ENCODE results near the gene AKT1S1. TPM values are rescaled to one million over a fixed set of nuclear protein-coding genes. Genes with fewer than 3 reads are reported as not detected.

AKT1S1 gene
- total RNA-seq, 4 donors from 2014 or later, result 16.2 to 31.0 (median 20.4) TPM

- TF ChIP-seq CTCF (IDR thresholded peaks at IDR 0.05), result no peak
- no peak for TF ChIP-seq POLR2A (IDR thresholded peaks at IDR 0.05)
- 78 to 87% methylated on average over 8 to 11 of the region's 17 CpGs for WGBS, 2 donors
- DNase-seq, result no peak
- no peak overlapping the region for H3K4me3 ChIP-seq
- H3K36me3 ChIP-seq, result no peaks in the 10 kb centered on the region
- peaks cover 10 to 36% (median 16%) of the 10 kb centered on the region in 3 donors for H3K4me1 ChIP-seq
- H3K27ac ChIP-seq, result no peak overlapping the region
- H3K27me3 ChIP-seq, result peaks cover 0 to 21% (median 0%) of the 10 kb centered on the region in 4 donors
- intact Hi-C loops (cut with DNase I), result no loop called here
- H3K9me3 ChIP-seq, result no peaks in the 10 kb centered on the region
These were observed 17.9 kb upstream of the AKT1S1 start for GRCh38 chr19:49894879-49895565.

DNA sequence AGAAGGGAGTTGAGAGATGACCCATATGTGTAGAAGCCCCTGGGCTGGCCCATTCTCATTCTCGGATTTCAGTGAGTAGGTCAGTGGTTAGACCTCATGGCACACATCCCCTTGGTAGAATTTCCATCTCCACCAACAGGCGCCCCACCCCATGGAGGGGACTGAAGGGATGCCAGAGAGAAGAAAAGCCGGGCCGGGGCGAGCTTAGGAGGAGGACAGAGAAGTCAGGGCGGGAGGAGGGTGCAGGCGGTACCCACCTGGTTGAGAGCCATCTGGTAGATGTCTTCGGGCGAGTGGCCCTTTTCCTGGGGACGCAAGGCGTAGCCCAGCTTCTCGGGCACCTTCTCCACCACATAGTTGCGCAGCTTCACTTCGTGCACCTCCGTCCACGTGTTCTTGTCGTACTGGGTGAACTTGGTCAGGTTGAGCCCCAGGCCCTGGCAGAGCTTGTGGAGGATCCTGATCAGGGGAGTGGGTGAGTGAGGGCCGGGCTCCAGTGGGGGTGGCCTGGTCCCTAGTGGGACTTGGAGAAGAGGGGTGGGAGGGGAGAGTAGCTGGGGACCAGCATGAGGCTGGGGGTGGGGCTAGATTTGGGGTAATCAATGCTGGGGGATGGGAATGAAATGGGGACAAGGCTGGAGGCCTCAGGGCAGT lies 17.0 kb upstream of the AKT1S1 start:
- Histone ChIP-seq H3K27me3 (peaks cover 0 to 21% (median 0%) of the 10 kb centered on the region in 4 donors), H3K4me3 (no peak overlapping the region), H3K9me3 (no peaks in the 10 kb centered on the region), H3K36me3 (no peaks in the 10 kb centered on the region), H3K27ac (no peak overlapping the region), H3K4me1 (peaks cover 13 to 45% (median 19%) of the 10 kb centered on the region in 3 donors)
- intact Hi-C loops (cut with DNase I), result no loop called here
- DNase-seq, result no peak
- TF ChIP-seq POLR2A (IDR thresholded peaks at IDR 0.05), result no peak
- TF ChIP-seq CTCF (IDR thresholded peaks at IDR 0.05), result no peak
- WGBS, 2 donors, result 84 to 93% methylated on average over 3 to 16 of the region's 18 CpGs

GRCh38 chr19:49892716-49893115 lies 15.6 kb upstream of the AKT1S1 start:
- WGBS, 2 donors, result 78% methylated on average over 1 of the region's 1 CpG; no CpG with 5 or more reads in 1 of the 2 donors
- Histone ChIP-seq H3K36me3 (peaks cover 0 to 10% (median 0%) of the 10 kb centered on the region in 3 donors), H3K27ac (no peak overlapping the region), H3K27me3 (peaks cover 0 to 21% (median 0%) of the 10 kb centered on the region in 4 donors), H3K4me3 (no peak overlapping the region), H3K4me1 (peaks cover 13 to 43% (median 18%) of the 10 kb centered on the region in 3 donors), H3K9me3 (no peaks in the 10 kb centered on the region)
- intact Hi-C loops (cut with DNase I), result no loop called here
- DNase-seq, result no peak
- TF ChIP-seq POLR2A (IDR thresholded peaks at IDR 0.05) (no peak), CTCF (IDR thresholded peaks at IDR 0.05) (no peak)

DNA sequence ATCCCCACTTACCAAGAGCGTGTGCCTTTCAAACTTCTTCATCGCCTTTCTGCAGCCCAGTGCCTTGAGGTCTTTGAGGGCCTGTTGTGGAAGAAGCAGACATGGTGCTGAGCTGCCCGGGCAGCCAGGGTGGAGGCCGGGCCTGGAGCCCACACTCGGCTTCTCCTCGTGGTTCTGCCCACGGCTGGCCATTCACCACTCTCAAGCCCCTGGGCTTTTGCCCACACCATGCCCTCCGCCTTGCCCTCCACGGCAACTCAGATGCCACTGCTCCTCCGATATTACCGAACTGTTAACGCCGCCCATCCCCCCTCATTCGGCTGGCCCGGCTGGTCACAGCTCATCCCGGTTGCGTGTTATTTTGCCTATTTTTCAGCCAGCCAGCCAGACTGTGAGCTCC lies 14.2 kb upstream of the AKT1S1 start:
- intact Hi-C loops (cut with DNase I), result no loop called here
- 77 to 86% methylated on average over 9 to 16 of the region's 17 CpGs for WGBS, 2 donors
- TF ChIP-seq POLR2A (IDR thresholded peaks at IDR 0.05) (no peak), CTCF (IDR thresholded peaks at IDR 0.05) (no peak)

More for the DNA sequence above, 14.2 kb upstream of the AKT1S1 start:
- Histone ChIP-seq H3K27ac (no peak overlapping the region), H3K27me3 (peaks cover 0 to 21% (median 0%) of the 10 kb centered on the region in 4 donors), H3K4me3 (no peak overlapping the region), H3K36me3 (peaks cover 0 to 23% (median 0%) of the 10 kb centered on the region in 3 donors), H3K9me3 (no peaks in the 10 kb centered on the region), H3K4me1 (peaks cover 10 to 35% (median 11%) of the 10 kb centered on the region in 3 donors)
- DNase-seq, result no peak
